HepG2 (cell line): ENCODE results near the gene KIFAP3. TPM values are rescaled to one million over a fixed set of nuclear protein-coding genes. Genes with fewer than 3 reads are reported as not detected.

Experiments used
- ATAC-seq: fragments of 200-7000 bp; cut with Tn5 transposase; 3 replicates; pipeline ENCODE4 v1.9.1; 2020; ENCODE audit warnings: mild to moderate bottlenecking, moderate library complexity
- BruUV-seq: library from RNA; stranded (reverse); fragments of 400-500 nt; replicated peaks from 2 replicates; lab custom pipeline; 2021; lab: Mats Ljungman, UMichigan
- CTCF ChIA-PET: fragments of 300-600 bp; formaldehyde crosslinking; extraction: SDS; loops from one replicate; lab custom pipeline; 2021; ENCODE audit warnings: low total read pairs, inconsistent platforms, low intra/inter-chr PET ratio; lab: Yijun Ruan, JAX
- POLR2A ChIA-PET: fragments of 350-600 bp; sonication (Branson Sonifier 250); formaldehyde crosslinking; loops from one replicate; lab custom pipeline; 2020; ENCODE audit warnings: antibody characterized with exemption, inconsistent platforms; lab: Yijun Ruan, JAX
- DNase-seq: peaks from one replicate; pipeline ENCODE4 v3.0.0-alpha.2; 2015; ENCODE audit warnings: low spot score
- FAIRE-seq: peaks from 3 replicates; lab custom pipeline; 2011; peaks lifted over from hg19 to GRCh38; lab: Jason Lieb, UNC
- H2AFZ ChIP-seq: one replicate; pipeline ENCODE4 v1.6.1; 2011; ENCODE audit warnings: low read length, inconsistent platforms
- H3K27ac ChIP-seq: fragments of 300-600 bp; 3 replicates; pipeline ENCODE4 v1.8.0; 2011; ENCODE audit warnings: mixed run types, mild to moderate bottlenecking, mixed read lengths, low read length, inconsistent platforms; ENCODE audit not compliant: insufficient read depth; ENCODE audit errors: extremely low read length
- H3K27me3 ChIP-seq, 2 experiments: fragments of 200-600 bp in 1 of 2; 2 replicates in 1 of 2; 3 replicates in 1 of 2; pipeline versions ENCODE4 v1.6.0 to v1.8.0; 2011; ENCODE audit warnings: low read length in 2 of 2, mild to moderate bottlenecking in 2 of 2, moderate library complexity in 2 of 2, inconsistent platforms in 1 of 2; ENCODE audit not compliant: insufficient read depth in 2 of 2, control insufficient read depth in 1 of 2
- H3K36me3 ChIP-seq, 2 experiments: fragments of 200-600 bp in 1 of 2; replicated peaks in 1 of 2; 2 replicates in 1 of 2; 3 replicates in 1 of 2; pipeline versions ENCODE4 v1.5.1 to v1.8.0; 2011; ENCODE audit warnings: low read length in 2 of 2, inconsistent platforms in 1 of 2; ENCODE audit not compliant: insufficient read depth in 2 of 2, control insufficient read depth in 1 of 2
- H3K4me1 ChIP-seq: 2 replicates; pipeline ENCODE4 v1.5.1; 2012; ENCODE audit warnings: low read length, inconsistent platforms; ENCODE audit not compliant: insufficient read depth
- H3K4me2 ChIP-seq: 2 replicates; pipeline ENCODE4 v1.6.0; 2011; ENCODE audit warnings: low read depth, low read length, inconsistent platforms
- H3K4me3 ChIP-seq, 3 experiments: fragments of 200-600 bp in 1 of 3; sonication (generic), shearing (Covaris generic) in 1 of 3; replicated peaks in 1 of 3; 2 replicates each; pipeline ENCODE4 v1.5.1; 2011 to 2016; ENCODE audit warnings: low read length in 3 of 3, inconsistent platforms in 2 of 3, low read depth in 2 of 3, mild to moderate bottlenecking in 2 of 3, control low read depth in 1 of 3, mixed read lengths in 1 of 3; ENCODE audit not compliant: insufficient read depth in 1 of 3
- H3K79me2 ChIP-seq: one replicate; pipeline ENCODE4 v1.6.1; 2011; ENCODE audit warnings: low read length, inconsistent platforms; ENCODE audit not compliant: insufficient read depth
- H3K9ac ChIP-seq: 2 replicates; pipeline ENCODE4 v1.6.0; 2011; ENCODE audit warnings: mild to moderate bottlenecking, low read depth, low read length, inconsistent platforms; ENCODE audit not compliant: insufficient read depth
- H3K9me3 ChIP-seq: 2 replicates; pipeline ENCODE4 v1.5.1; 2012; ENCODE audit warnings: mild to moderate bottlenecking, low read length
- H4K20me1 ChIP-seq: 2 replicates; pipeline ENCODE4 v1.6.0; 2011; ENCODE audit warnings: inconsistent platforms, mild to moderate bottlenecking, low read length, moderate library complexity; ENCODE audit not compliant: insufficient read depth
- ARNT ChIP-seq: fragments of 450-650 bp; IDR thresholded peaks from 2 replicates; pipeline ENCODE4 v1.6.1; 2017
- ATF5 ChIP-seq: sonication (generic); formaldehyde crosslinking; IDR thresholded peaks from 2 replicates; pipeline ENCODE4 v1.4.0; 2020; ENCODE audit warnings: mild to moderate bottlenecking, low read depth, missing genetic modification reagents
- CAMTA2 ChIP-seq: sonication (generic); formaldehyde crosslinking; IDR thresholded peaks from 2 replicates; pipeline ENCODE4 v1.4.0; 2020; ENCODE audit warnings: mild to moderate bottlenecking, missing genetic modification reagents, borderline replicate concordance
- FUBP1 ChIP-seq: sonication (generic); formaldehyde crosslinking; IDR thresholded peaks from 2 replicates; pipeline ENCODE4 v1.5.1; 2020; ENCODE audit warnings: missing genetic modification reagents, mild to moderate bottlenecking, borderline replicate concordance
- IKZF1 ChIP-seq: fragments of 450-650 bp; IDR thresholded peaks from 2 replicates; pipeline ENCODE4 v1.7.1; 2016
- NFKBIZ ChIP-seq: IDR thresholded peaks from 2 replicates; pipeline ENCODE4 v1.6.1; 2018; ENCODE audit warnings: missing genetic modification reagents, missing compliant biosample characterization
- STAG1 ChIP-seq: sonication (generic); formaldehyde crosslinking; IDR thresholded peaks from 2 replicates; pipeline ENCODE4 v1.4.0; 2020; ENCODE audit warnings: missing genetic modification reagents
- TEAD3 ChIP-seq: optimal IDR thresholded peaks from 2 replicates; pipeline ENCODE3; 2016; ENCODE audit warnings: borderline replicate concordance
- THAP11 ChIP-seq: IDR thresholded peaks from 2 replicates; pipeline ENCODE4 v1.6.1; 2016; ENCODE audit warnings: missing biosample characterization, missing genetic modification reagents
- ZFP36L1 ChIP-seq: sonication (generic); formaldehyde crosslinking; IDR thresholded peaks from 2 replicates; pipeline ENCODE4 v1.8.0; 2022; ENCODE audit warnings: mild to moderate bottlenecking, missing genetic modification reagents, moderate library complexity
- ZNF414 ChIP-seq: sonication (generic); formaldehyde crosslinking; IDR thresholded peaks from 2 replicates; pipeline ENCODE4 v1.5.0; 2020; ENCODE audit warnings: missing genetic modification reagents
- WGBS: methylation state at CpG from one replicate; pipeline ENCODE4 v1.1.6; 2017; ENCODE audit warnings: low lambda C conversion rate; 5-methylcytosine and 5-hydroxymethylcytosine counted together
- in situ Hi-C: cut with HindIII; loops from 2 replicates; pipeline ENCODE4 v1.10.0; 2017; ENCODE audit warnings: low pct_unique_long_range_greater_than_20kb; ENCODE audit not compliant: extremely low pct_ligation_motif_present
- intact Hi-C: fragments of 100-400 bp; cut with micrococcal nuclease; formaldehyde crosslinking; loops from one replicate; pipeline ENCODE4 v1.10.0; 2022; ENCODE audit not compliant: unreplicated experiment
- polyA plus RNA-seq, 8 experiments: library from polyadenylated mRNA; depleted of rRNA in 3 of 8; stranded (reverse) in 7 of 8; unstranded in 1 of 8; fragments of >200 nt; fragmentation: Illumina TruSeq in 4 of 8; extraction: Trizol in 4 of 8; gene quantifications; 2 replicates each; pipeline versions ENCODE4 v1.2.1 to v1.2.3, GENCODE V29; 2011 to 2016; ENCODE audit warnings: low read depth in 4 of 8, missing spikeins in 1 of 8, mixed read lengths in 1 of 8; ENCODE audit not compliant: insufficient read depth in 1 of 8
- total RNA-seq, 5 experiments: library from RNA; depleted of rRNA; stranded (reverse); fragments of >200 nt; fragmentation: Illumina TruSeq; extraction: Trizol; gene quantifications; 2 replicates each; pipeline ENCODE4 v1.2.3, GENCODE V29; 2016; ENCODE audit warnings: low read depth in 1 of 5

The KIFAP3 gene
- total and polyA plus RNA-seq, 2 of the 13 experiments (the other 11 are each of a cell fraction or from before 2014, with no cell fraction given) = 3.4 to 10.0 TPM

GRCh38 chr1:170032531-170033280, 41.8 kb downstream of the KIFAP3 start (continued):
- TF ChIP-seq NFKBIZ (CRISPR knock-in tag) = no peak
- no peak for TF ChIP-seq ZNF414 (CRISPR knock-in tag)
- TF ChIP-seq, all 625 proteins: peak for 0

GRCh38 chr1:170030212-170030611, 44.3 kb downstream of the KIFAP3 start:
- TF ChIP-seq THAP11 (CRISPR knock-in tag) (no peak), ZFP36L1 (CRISPR knock-in tag) (no peak), FUBP1 (CRISPR knock-in tag) (no peak), IKZF1 (no peak), ATF5 (CRISPR knock-in tag) (no peak), CAMTA2 (CRISPR knock-in tag) (no peak), TEAD3 (CRISPR knock-in tag) (no peak), STAG1 (CRISPR knock-in tag) (no peak), ARNT (no peak)
- no peak for ATAC-seq
- no peak overlapping the region for H3K9ac ChIP-seq
- ChIA-PET CTCF (no interaction called here), POLR2A (no interaction called here)
- H3K9me3 ChIP-seq = peaks cover 8% of the 10 kb centered on the region
- no peaks in the 10 kb centered on the region for H3K27me3 ChIP-seq
- H3K79me2 ChIP-seq = no peaks in the 10 kb centered on the region
- no peak for DNase-seq
- H3K27ac ChIP-seq = no peak overlapping the region
- H3K4me1 ChIP-seq = no peaks in the 10 kb centered on the region
- no peak overlapping the region for H3K4me3 ChIP-seq
- H3K4me2 ChIP-seq = no peak overlapping the region
- no peak overlapping the region for H2AFZ ChIP-seq
- in situ Hi-C loops = no loop called here
- WGBS = 98% methylated on average over 1 of the region's 1 CpG
- no peaks in the 10 kb centered on the region for H4K20me1 ChIP-seq
- BruUV-seq = no TSS peak
- FAIRE-seq = no peak
- no peaks in the 10 kb centered on the region for H3K36me3 ChIP-seq
- intact Hi-C loops = no loop called here
